IMR-90 (cell line): ENCODE measurements around the gene PPFIBP2. TPM values are rescaled to one million over a fixed set of nuclear protein-coding genes. Genes with fewer than 3 reads are reported as not detected.
A peak's percentile ranks its signal among the peaks of the same experiment; 100 is the strongest.

Experiments used
- ATAC-seq: fragments of 200-7000 bp; cut with Tn5 transposase; 2 replicates; pipeline ENCODE4 v1.9.1; 2020; ENCODE audit warnings: low read depth, mild to moderate bottlenecking, moderate library complexity
- BruUV-seq: library from RNA; stranded (reverse); fragments of 400-500 nt; replicated peaks from 2 replicates; lab custom pipeline; 2021; lab: Mats Ljungman, UMichigan
- CTCF ChIA-PET: fragments of 300-600 bp; formaldehyde crosslinking; extraction: SDS; loops from one replicate; lab custom pipeline; 2021; ENCODE audit warnings: antibody characterized with exemption; lab: Yijun Ruan, JAX
- POLR2A ChIA-PET: fragments of 300-600 bp; sonication (Branson Sonifier 250); formaldehyde crosslinking; loops from one replicate; lab custom pipeline; 2022; ENCODE audit warnings: antibody characterized with exemption; ENCODE audit not compliant: unreplicated experiment; lab: Charles Lee
- DNase-seq: peaks from one replicate; pipeline ENCODE4 v3.0.0; 2013
- H2AFZ ChIP-seq: replicated peaks from 2 replicates; pipeline ENCODE3; 2013; ENCODE audit warnings: low read length, mild to moderate bottlenecking; ENCODE audit not compliant: poor library complexity
- H2AK5ac ChIP-seq: 2 replicates; pipeline ENCODE4 v1.6.1; 2013; ENCODE audit warnings: low read depth, low read length, inconsistent platforms
- H2AK9ac ChIP-seq: replicated peaks from 2 replicates; pipeline ENCODE3; 2013; ENCODE audit warnings: mild to moderate bottlenecking, low read depth, low read length, moderate library complexity; ENCODE audit not compliant: poor library complexity
- H2BK120ac ChIP-seq: 2 replicates; pipeline ENCODE4 v1.6.1; 2013; ENCODE audit warnings: low read depth, low read length, inconsistent platforms
- H2BK15ac ChIP-seq: 3 replicates; pipeline ENCODE4 v1.6.1; 2013; ENCODE audit warnings: low read depth, low read length, inconsistent platforms
- H2BK20ac ChIP-seq: 2 replicates; pipeline ENCODE4 v1.6.1; 2013; ENCODE audit warnings: low read depth, mild to moderate bottlenecking, inconsistent platforms, low read length, moderate library complexity
- H2BK5ac ChIP-seq: 2 replicates; pipeline ENCODE4 v1.6.1; 2013; ENCODE audit warnings: mild to moderate bottlenecking, low read depth, low read length, inconsistent platforms; ENCODE audit not compliant: poor library complexity, severe bottlenecking
- H3K14ac ChIP-seq: replicated peaks from 2 replicates; pipeline ENCODE4 v1.6.1; 2013; ENCODE audit warnings: low read depth, low read length, inconsistent platforms
- H3K18ac ChIP-seq: 2 replicates; pipeline ENCODE4 v1.6.1; 2013; ENCODE audit warnings: low read depth, low read length, control low read depth
- H3K23ac ChIP-seq: 2 replicates; pipeline ENCODE4 v1.6.1; 2013; ENCODE audit warnings: low read depth, low read length, inconsistent platforms
- H3K27ac ChIP-seq: 2 replicates; pipeline ENCODE4 v1.5.1; 2013; ENCODE audit warnings: mild to moderate bottlenecking, control low read depth, low read length; ENCODE audit not compliant: insufficient read depth
- H3K27me3 ChIP-seq: 2 replicates; pipeline ENCODE4 v1.6.1; 2013; ENCODE audit warnings: low read length; ENCODE audit not compliant: control insufficient read depth, insufficient read depth
- H3K36me3 ChIP-seq: 2 replicates; pipeline ENCODE4 v1.6.1; 2013; ENCODE audit warnings: low read length, mixed read lengths; ENCODE audit not compliant: control insufficient read depth, insufficient read depth
- H3K4ac ChIP-seq: 2 replicates; pipeline ENCODE4 v1.6.1; 2013; ENCODE audit warnings: low read depth, low read length, inconsistent platforms
- H3K4me1 ChIP-seq: 2 replicates; pipeline ENCODE4 v1.6.1; 2013; ENCODE audit warnings: low read length, mixed read lengths; ENCODE audit not compliant: control insufficient read depth, insufficient read depth
- H3K4me2 ChIP-seq: 2 replicates; pipeline ENCODE4 v1.6.1; 2013; ENCODE audit warnings: low read depth, mild to moderate bottlenecking, control low read depth, low read length, moderate library complexity
- H3K4me3 ChIP-seq: 2 replicates; pipeline ENCODE4 v1.5.1; 2013; ENCODE audit warnings: low read depth, mild to moderate bottlenecking, control low read depth, low read length, moderate library complexity; ENCODE audit not compliant: insufficient read depth
- H3K56ac ChIP-seq: 2 replicates; pipeline ENCODE4 v1.6.1; 2013; ENCODE audit warnings: low read length, inconsistent platforms; ENCODE audit not compliant: insufficient read depth; ENCODE audit errors: extremely low read depth
- H3K79me1 ChIP-seq, 2 experiments: 2 replicates each; pipeline ENCODE4 v1.6.1; 2013; ENCODE audit warnings: low read length in 2 of 2, inconsistent platforms in 1 of 2, low read depth in 1 of 2
- H3K9ac ChIP-seq: 2 replicates; pipeline ENCODE4 v1.6.1; 2013; ENCODE audit warnings: low read depth, low read length, control low read depth
- H3K9me1 ChIP-seq: 2 replicates; pipeline ENCODE4 v1.6.1; 2013; ENCODE audit warnings: low read length, inconsistent platforms; ENCODE audit not compliant: insufficient read depth
- H3K9me3 ChIP-seq: 2 replicates; pipeline ENCODE4 v1.6.1; 2013; ENCODE audit warnings: low read length; ENCODE audit not compliant: control insufficient read depth, insufficient read depth
- H4K20me1 ChIP-seq: 2 replicates; pipeline ENCODE4 v1.6.1; 2013; ENCODE audit warnings: low read length, inconsistent platforms; ENCODE audit not compliant: insufficient read depth
- H4K5ac ChIP-seq: 2 replicates; pipeline ENCODE4 v1.6.1; 2013; ENCODE audit warnings: mild to moderate bottlenecking, low read depth, low read length, control low read depth
- H4K8ac ChIP-seq, 2 experiments: 2 replicates each; pipeline ENCODE4 v1.6.1; 2013; ENCODE audit warnings: low read depth in 2 of 2, low read length in 2 of 2, control low read depth in 1 of 2, inconsistent platforms in 1 of 2
- H4K91ac ChIP-seq: 2 replicates; pipeline ENCODE4 v1.6.1; 2013; ENCODE audit warnings: low read depth, low read length, inconsistent platforms; ENCODE audit not compliant: insufficient read depth
- BHLHE40 ChIP-seq: fragments of 150-350 bp; IDR thresholded peaks from 2 replicates; pipeline ENCODE4 v1.6.1; 2016; ENCODE audit warnings: mild to moderate bottlenecking, low read depth, low read length
- CTCF ChIP-seq: conservative IDR thresholded peaks from 2 replicates; pipeline ENCODE4 v1.5.1; 2012; ENCODE audit warnings: mild to moderate bottlenecking, low read depth, low read length, improper control_type of control experiment
- MAZ ChIP-seq: IDR thresholded peaks from 2 replicates; pipeline ENCODE4 v1.6.1; 2012; ENCODE audit warnings: low read depth, mild to moderate bottlenecking, low read length, improper control_type of control experiment, moderate library complexity, borderline replicate concordance
- RAD21 ChIP-seq: IDR thresholded peaks from 2 replicates; pipeline ENCODE4 v1.6.1; 2012; ENCODE audit warnings: low read length, improper control_type of control experiment
- RCOR1 ChIP-seq: IDR thresholded peaks from 2 replicates; pipeline ENCODE4 v1.6.1; 2012; ENCODE audit warnings: mild to moderate bottlenecking, low read length, improper control_type of control experiment; ENCODE audit not compliant: insufficient replicate concordance
- SMC3 ChIP-seq: fragments of 150-350 bp; IDR thresholded peaks from 2 replicates; pipeline ENCODE4 v1.6.1; 2016; ENCODE audit warnings: low read depth, mild to moderate bottlenecking, antibody characterized with exemption, low read length, moderate library complexity
- USF2 ChIP-seq: fragments of 150-350 bp; IDR thresholded peaks from 2 replicates; pipeline ENCODE4 v1.6.1; 2017; ENCODE audit warnings: mild to moderate bottlenecking, antibody characterized with exemption, low read length, low read depth
- WGBS, 2 experiments: methylation state at CpG; one replicate each; pipeline versions ENCODE4 v1.1.5 to v1.1.7; 2013; ENCODE audit warnings: missing lambda C conversion rate in 2 of 2; ENCODE audit not compliant: insufficient read length in 1 of 2; ENCODE audit errors: extremely low coverage in 2 of 2; 5-methylcytosine and 5-hydroxymethylcytosine counted together
- dilution Hi-C: fragments of 300-500 bp; cut with HindIII; formaldehyde crosslinking; loops from one replicate; pipeline ENCODE4 v1.14.3; 2018; ENCODE audit warnings: low sequenced_read_pairs; ENCODE audit not compliant: unreplicated experiment
- in situ Hi-C: fragments of 300-500 bp; cut with MboI; formaldehyde crosslinking; loops from 3 replicates; pipeline ENCODE4 v1.14.3; 2019; ENCODE audit warnings: low sequenced_read_pairs, inconsistent platforms, mixed read lengths
- intact Hi-C: fragments of 100-400 bp; cut with micrococcal nuclease; formaldehyde crosslinking; loops from 2 replicates; pipeline ENCODE4 v1.10.0; 2022
- polyA plus RNA-seq, 3 experiments: library from polyadenylated mRNA; depleted of rRNA; stranded (reverse); fragments of >200 nt; gene quantifications; 2 replicates each; pipeline ENCODE4 v1.2.3, GENCODE V29; 2012; ENCODE audit warnings: low replicate concordance in 1 of 3
- total RNA-seq: library from RNA; depleted of rRNA; stranded (reverse); fragments of >200 nt; gene quantifications from 2 replicates; pipeline ENCODE4 v1.2.3, GENCODE V29; 2012

PPFIBP2 gene
- total and polyA plus RNA-seq, 2 of the 4 experiments (the other 2 are of a cell fraction) = 6.0 to 11.8 TPM

GRCh38 chr11:7657306-7658025 lies 143.7 kb downstream of the PPFIBP2 start:
- in situ Hi-C loops (no loop called here), dilution Hi-C loops (no loop called here), intact Hi-C loops (loop anchor here (2.0 kb wide), 2 partner anchors 87 to 145 kb away; partner anchors contain the start of gene PPFIBP2)
- Histone ChIP-seq H2BK15ac (no peak overlapping the region), H4K20me1 (no peaks in the 10 kb centered on the region), H3K4ac (no peak overlapping the region), H3K9ac (no peak overlapping the region), H3K36me3 (no peaks in the 10 kb centered on the region), H3K27ac (no peak overlapping the region), H4K91ac (no peak overlapping the region), H3K14ac (no peak overlapping the region), H2BK120ac (no peak overlapping the region), H4K5ac (no peak overlapping the region), H3K4me1 (no peaks in the 10 kb centered on the region), H4K8ac (no peak overlapping the region), H2AK5ac (no peak overlapping the region), H2BK20ac (no peak overlapping the region), H3K27me3 (no peaks in the 10 kb centered on the region), H3K56ac (no peak overlapping the region), H2BK5ac (no peak overlapping the region), H3K23ac (no peak overlapping the region), H3K79me1 (no peaks in the 10 kb centered on the region), H3K18ac (no peak overlapping the region), H3K9me3 (no peaks in the 10 kb centered on the region), H2AFZ (peak overlapping the region; percentile 24), H2AK9ac (no peak overlapping the region), H3K4me3 (no peak overlapping the region), H3K9me1 (no peaks in the 10 kb centered on the region), H3K4me2 (no peak overlapping the region)
- BruUV-seq = no TSS peak
- DNase-seq (peak; percentile 68), ATAC-seq (peak; percentile 100)
- WGBS, 2 experiments = 63% methylated on average over 6 of the region's 15 CpGs; no CpG with 5 or more reads in 1 of the 2 experiments
- TF ChIP-seq USF2 (no peak), RAD21 (peak; percentile 84), BHLHE40 (peak; percentile 74; the same call in 1 of the 2 replicates), RCOR1 (no peak), CTCF (peak; percentile 75), SMC3 (peak; percentile 79), MAZ (peak; percentile 51; the same call in 1 of the 2 replicates)
- POLR2A ChIA-PET = interaction anchor here (1.0 kb wide), 1 partner anchor 86 kb away, joined by 5 read pairs; no protein-coding TSS in a partner anchor
- CTCF ChIA-PET = interaction anchor here (0.6 to 3.8 kb wide), 14 partner anchors 8 to 145 kb away, joined by 3 to 59 read pairs (median 4); partner anchors contain the start of gene PPFIBP2
